Thyroid gland (tissue), 4 donors: Measurements from ENCODE around the gene SLC6A3. TPM values are rescaled to one million over a fixed set of nuclear protein-coding genes. Genes with fewer than 3 reads are reported as not detected.

Experiments
- DNase-seq, 2 donors: peaks; one replicate each; pipeline ENCODE4 v3.0.0-alpha.2; 2019
- H3K27ac ChIP-seq, 3 donors: fragments of 200-600 bp; sonication (generic); 1 replicate in 2 of 3; 2 replicates in 1 of 3; pipeline ENCODE4 v1.5.1; 2016 to 2019; ENCODE audit warnings: mild to moderate bottlenecking in 1 of 3, moderate library complexity in 1 of 3
- H3K27me3 ChIP-seq: fragments of 200-600 bp; sonication (generic); one replicate; pipeline ENCODE4 v1.5.1; 2019
- H3K36me3 ChIP-seq, 2 donors: fragments of 200-600 bp; sonication (generic); one replicate each; pipeline ENCODE4 v1.5.1; 2016 to 2019
- H3K4me1 ChIP-seq, 2 donors: fragments of 200-600 bp; sonication (generic); one replicate each; pipeline ENCODE4 v1.5.1; 2017 to 2019
- H3K4me3 ChIP-seq, 3 donors: fragments of 200-600 bp; sonication (generic); replicated peaks in 1 of 3; 1 replicate in 2 of 3; 2 replicates in 1 of 3; pipeline ENCODE4 v1.5.1; 2016; ENCODE audit warnings: mild to moderate bottlenecking in 1 of 3
- H3K9me3 ChIP-seq: fragments of 200-600 bp; sonication (generic); one replicate; pipeline ENCODE4 v1.5.1; 2017
- POLR2A ChIP-seq, 2 donors: fragments of 450-650 bp; IDR thresholded peaks; one replicate each; pipeline ENCODE4 v1.6.1; 2017; ENCODE audit warnings: antibody characterized with exemption in 2 of 2, mild to moderate bottlenecking in 2 of 2, moderate library complexity in 1 of 2
- WGBS, 2 donors: methylation state at CpG; one replicate each; pipeline ENCODE4 v1.1.5; 2017; 5-methylcytosine and 5-hydroxymethylcytosine counted together
- intact Hi-C: fragments of 100-400 bp; cut with DNase I; formaldehyde crosslinking; loops from one replicate; pipeline ENCODE4 v1.15.1; 2023
- total RNA-seq, 4 donors: library from RNA; depleted of rRNA; stranded (reverse); fragments of >200 nt; gene quantifications; one replicate each; pipeline ENCODE4 v1.2.3, GENCODE V29; 2016
- TF ChIP-seq, protein P1 (sequence below), 6 experiments: fragments of 200-600 bp in 3 of 6; fragments of 450-650 bp in 3 of 6; sonication (generic) in 3 of 6; IDR thresholded peaks; one replicate each; pipeline ENCODE4 v1.5.1; 2016 to 2019; ENCODE audit warnings: antibody characterized with exemption in 6 of 6, mild to moderate bottlenecking in 2 of 6, inconsistent platforms in 1 of 6, moderate library complexity in 1 of 6

The SLC6A3 gene
- total RNA-seq, 4 donors from 2014 or later, result 0.54 to 0.67 (median 0.54) TPM; not detected in 1

- no peak overlapping the region for H3K4me3 ChIP-seq
- WGBS, 2 donors, result 93 to 96% methylated on average over 11 to 12 of the region's 12 CpGs
- no peak for DNase-seq
- no peak overlapping the region for H3K27ac ChIP-seq
- H3K27me3 ChIP-seq, result no peaks in the 10 kb centered on the region
- intact Hi-C loops, result no loop called here
- H3K9me3 ChIP-seq, result no peaks in the 10 kb centered on the region
- no peaks in the 10 kb centered on the region for H3K4me1 ChIP-seq
- TF ChIP-seq, protein P1, sequence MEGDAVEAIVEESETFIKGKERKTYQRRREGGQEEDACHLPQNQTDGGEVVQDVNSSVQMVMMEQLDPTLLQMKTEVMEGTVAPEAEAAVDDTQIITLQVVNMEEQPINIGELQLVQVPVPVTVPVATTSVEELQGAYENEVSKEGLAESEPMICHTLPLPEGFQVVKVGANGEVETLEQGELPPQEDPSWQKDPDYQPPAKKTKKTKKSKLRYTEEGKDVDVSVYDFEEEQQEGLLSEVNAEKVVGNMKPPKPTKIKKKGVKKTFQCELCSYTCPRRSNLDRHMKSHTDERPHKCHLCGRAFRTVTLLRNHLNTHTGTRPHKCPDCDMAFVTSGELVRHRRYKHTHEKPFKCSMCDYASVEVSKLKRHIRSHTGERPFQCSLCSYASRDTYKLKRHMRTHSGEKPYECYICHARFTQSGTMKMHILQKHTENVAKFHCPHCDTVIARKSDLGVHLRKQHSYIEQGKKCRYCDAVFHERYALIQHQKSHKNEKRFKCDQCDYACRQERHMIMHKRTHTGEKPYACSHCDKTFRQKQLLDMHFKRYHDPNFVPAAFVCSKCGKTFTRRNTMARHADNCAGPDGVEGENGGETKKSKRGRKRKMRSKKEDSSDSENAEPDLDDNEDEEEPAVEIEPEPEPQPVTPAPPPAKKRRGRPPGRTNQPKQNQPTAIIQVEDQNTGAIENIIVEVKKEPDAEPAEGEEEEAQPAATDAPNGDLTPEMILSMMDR (IDR thresholded peaks at IDR 0.05), result no peak
- no peak for TF ChIP-seq POLR2A (IDR thresholded peaks at IDR 0.05)
- peaks cover 2 to 3% of the 10 kb centered on the region in 2 donors for H3K36me3 ChIP-seq
These were observed 36.7 kb upstream of the SLC6A3 start for GRCh38 chr5:1481959-1482331.

DNA sequence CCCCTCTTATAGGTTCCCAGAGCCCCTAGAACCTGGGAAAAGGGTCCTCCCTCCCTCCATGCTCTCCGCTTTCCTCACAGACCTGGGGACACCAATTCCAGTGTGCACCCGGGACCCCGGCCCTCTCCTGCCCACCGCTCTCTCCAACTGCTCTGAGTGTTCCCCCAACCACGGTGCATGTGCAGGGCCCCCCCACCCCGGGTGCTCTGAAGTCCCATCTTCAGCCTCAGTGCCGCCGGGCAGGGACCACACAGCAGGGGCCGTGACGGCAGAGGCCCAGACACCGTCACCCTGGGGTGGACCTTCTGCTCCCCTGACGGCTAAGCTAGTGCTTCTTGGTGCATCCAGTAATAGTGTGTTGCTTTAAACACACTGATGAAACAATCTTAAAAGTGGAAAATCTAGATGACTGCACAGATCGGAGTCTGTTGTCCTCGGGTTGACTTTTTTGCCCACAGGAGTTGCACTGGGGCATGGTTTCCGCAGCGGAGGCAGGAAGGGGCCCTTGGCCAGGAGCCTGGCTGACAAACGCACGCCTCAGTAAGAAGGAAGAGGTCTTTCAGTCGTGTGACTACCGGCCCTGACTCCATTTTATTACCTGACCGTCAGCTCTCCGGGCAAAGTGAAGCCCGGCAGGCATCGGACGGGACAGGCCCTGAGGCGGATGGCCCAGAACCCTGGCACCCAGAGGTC is 36.2 kb upstream of the SLC6A3 start:
- H3K4me1 ChIP-seq, result peaks cover 0 to 3% of the 10 kb centered on the region in 2 donors
- no peak for TF ChIP-seq POLR2A (IDR thresholded peaks at IDR 0.05)
- DNase-seq, result no peak
- WGBS, 2 donors, result 81 to 94% methylated on average over 21 to 26 of the region's 26 CpGs
- peaks cover 0 to 6% of the 10 kb centered on the region in 2 donors for H3K36me3 ChIP-seq
- H3K27ac ChIP-seq, result no peak overlapping the region
- no peaks in the 10 kb centered on the region for H3K27me3 ChIP-seq
- intact Hi-C loops, result no loop called here
- H3K4me3 ChIP-seq, result no peak overlapping the region
- H3K9me3 ChIP-seq, result no peaks in the 10 kb centered on the region

- no peak overlapping the region for H3K4me3 ChIP-seq
- H3K4me1 ChIP-seq, result peaks cover 5% of the 10 kb centered on the region in 2 donors
- 80 to 93% methylated on average over 1 to 10 of the region's 12 CpGs for WGBS, 2 donors
- intact Hi-C loops, result no loop called here
- no peaks in the 10 kb centered on the region for H3K9me3 ChIP-seq
- H3K36me3 ChIP-seq, result peaks cover 0 to 6% of the 10 kb centered on the region in 2 donors
- TF ChIP-seq, protein P1 (IDR thresholded peaks at IDR 0.05), result no peak
- no peak for TF ChIP-seq POLR2A (IDR thresholded peaks at IDR 0.05)
- H3K27ac ChIP-seq, result no peak overlapping the region
- no peaks in the 10 kb centered on the region for H3K27me3 ChIP-seq
- DNase-seq, result no peak
These were observed 35.6 kb upstream of the SLC6A3 start for GRCh38 chr5:1480806-1481205.

DNA sequence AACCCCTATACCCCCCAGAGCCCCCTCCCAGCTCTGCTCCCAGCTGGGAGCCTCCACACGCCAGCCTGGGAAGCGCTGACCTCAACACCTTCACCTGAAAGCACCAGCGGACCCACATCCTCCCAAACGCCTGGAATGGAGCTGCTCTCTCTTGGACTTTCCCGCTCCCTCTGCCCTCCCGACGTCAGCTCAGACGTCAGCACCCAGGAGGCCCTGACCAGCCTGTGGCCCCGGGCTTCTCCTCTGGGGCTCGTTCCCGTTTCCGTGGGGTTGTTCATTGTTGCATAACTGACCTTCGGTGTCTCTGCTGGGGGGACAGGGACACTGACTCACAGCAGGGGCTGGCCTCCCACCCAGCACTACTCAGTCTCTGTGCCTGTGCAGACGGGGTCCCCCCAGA is 35.0 kb upstream of the SLC6A3 start:
- WGBS, 2 donors, result 73% methylated on average over 14 of the region's 14 CpGs
- DNase-seq, result peak in 1 of 2 donors; percentile 20
- Histone ChIP-seq H3K9me3 (no peaks in the 10 kb centered on the region), H3K4me3 (no peak overlapping the region), H3K4me1 (peaks cover 5 to 7% of the 10 kb centered on the region in 2 donors), H3K27me3 (no peaks in the 10 kb centered on the region), H3K36me3 (peaks cover 0 to 6% of the 10 kb centered on the region in 2 donors), H3K27ac (no peak overlapping the region)
- TF ChIP-seq, protein P1 (IDR thresholded peaks at IDR 0.05), result no peak
- no peak for TF ChIP-seq POLR2A (IDR thresholded peaks at IDR 0.05)
- intact Hi-C loops, result no loop called here

DNA sequence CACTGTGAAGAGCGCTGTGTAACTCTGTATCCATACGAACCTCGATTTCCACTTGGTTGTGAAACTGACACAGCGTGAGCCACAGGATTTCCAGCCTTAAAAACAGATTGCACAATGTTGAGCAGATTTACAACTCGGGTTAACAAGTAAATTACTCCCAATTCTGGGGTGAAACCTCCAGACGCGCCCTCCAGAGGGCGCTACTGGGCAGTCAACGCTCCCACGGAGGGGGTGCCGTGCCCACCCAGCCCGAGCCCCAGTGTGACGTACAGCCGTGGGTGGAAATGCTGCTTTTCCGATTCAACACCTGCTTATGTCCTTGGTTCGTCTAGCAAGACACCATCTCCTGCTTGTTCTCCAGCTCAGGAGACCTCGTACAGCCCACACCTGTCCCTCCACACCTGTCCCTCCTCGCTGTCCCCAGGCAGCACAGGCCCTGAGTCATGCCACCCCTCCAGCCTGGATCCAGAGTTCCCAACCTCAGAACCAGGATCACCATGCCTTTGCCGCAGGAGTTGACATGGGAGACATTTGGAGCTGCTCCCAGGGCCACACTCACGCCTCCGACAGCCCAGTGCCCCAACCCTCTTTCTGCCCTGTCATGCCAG is 34.4 kb upstream of the SLC6A3 start:
- WGBS, 2 donors, result 56 to 58% methylated on average over 21 of the region's 21 CpGs
- H3K27me3 ChIP-seq, result no peaks in the 10 kb centered on the region
- H3K4me3 ChIP-seq, result no peak overlapping the region
- no peak for DNase-seq
- intact Hi-C loops, result no loop called here
- peaks cover 0 to 6% of the 10 kb centered on the region in 2 donors for H3K36me3 ChIP-seq
- peaks cover 5 to 7% of the 10 kb centered on the region in 2 donors for H3K4me1 ChIP-seq
- H3K9me3 ChIP-seq, result no peaks in the 10 kb centered on the region
- H3K27ac ChIP-seq, result no peak overlapping the region
- TF ChIP-seq, protein P1 (IDR thresholded peaks at IDR 0.05), result peak in 3 of 6 experiments; percentile 29 to 44 (median 41)
- TF ChIP-seq POLR2A (IDR thresholded peaks at IDR 0.05), result no peak
